Measurements from ENCODE around the gene SLC22A24. TPM values are rescaled to one million over a fixed set of nuclear protein-coding genes. Genes with fewer than 3 reads are reported as not detected.

SLC22A24 gene
- total RNA-seq, 2 donors from 2014 or later: not detected

DNA sequence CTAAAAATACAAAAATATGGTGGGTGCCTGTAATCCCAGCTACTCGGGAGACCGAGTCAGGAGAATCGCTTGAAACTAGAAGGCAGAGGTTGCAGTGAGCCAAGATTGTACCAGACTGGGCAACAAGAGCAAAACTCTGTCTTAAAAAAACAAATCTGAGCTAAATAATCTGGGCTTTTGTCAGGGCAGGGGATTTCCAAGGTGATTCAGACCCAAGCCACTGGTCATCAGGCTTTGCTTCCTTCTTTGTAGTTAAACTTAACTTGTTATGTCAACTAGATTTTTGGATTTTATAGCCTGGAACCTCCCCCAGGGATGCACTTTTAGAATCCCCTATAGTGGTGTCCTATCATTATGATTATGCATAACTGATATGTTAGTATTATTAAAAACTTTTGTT lies 101.4 kb downstream of the SLC22A24 start:
- no peaks in the 10 kb centered on the region for H3K27me3 ChIP-seq
- TF ChIP-seq, protein P1, sequence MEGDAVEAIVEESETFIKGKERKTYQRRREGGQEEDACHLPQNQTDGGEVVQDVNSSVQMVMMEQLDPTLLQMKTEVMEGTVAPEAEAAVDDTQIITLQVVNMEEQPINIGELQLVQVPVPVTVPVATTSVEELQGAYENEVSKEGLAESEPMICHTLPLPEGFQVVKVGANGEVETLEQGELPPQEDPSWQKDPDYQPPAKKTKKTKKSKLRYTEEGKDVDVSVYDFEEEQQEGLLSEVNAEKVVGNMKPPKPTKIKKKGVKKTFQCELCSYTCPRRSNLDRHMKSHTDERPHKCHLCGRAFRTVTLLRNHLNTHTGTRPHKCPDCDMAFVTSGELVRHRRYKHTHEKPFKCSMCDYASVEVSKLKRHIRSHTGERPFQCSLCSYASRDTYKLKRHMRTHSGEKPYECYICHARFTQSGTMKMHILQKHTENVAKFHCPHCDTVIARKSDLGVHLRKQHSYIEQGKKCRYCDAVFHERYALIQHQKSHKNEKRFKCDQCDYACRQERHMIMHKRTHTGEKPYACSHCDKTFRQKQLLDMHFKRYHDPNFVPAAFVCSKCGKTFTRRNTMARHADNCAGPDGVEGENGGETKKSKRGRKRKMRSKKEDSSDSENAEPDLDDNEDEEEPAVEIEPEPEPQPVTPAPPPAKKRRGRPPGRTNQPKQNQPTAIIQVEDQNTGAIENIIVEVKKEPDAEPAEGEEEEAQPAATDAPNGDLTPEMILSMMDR (IDR thresholded peaks at IDR 0.05): no peak
- H3K4me1 ChIP-seq: no peaks in the 10 kb centered on the region
- H3K36me3 ChIP-seq: no peaks in the 10 kb centered on the region
- H3K27ac ChIP-seq: no peak overlapping the region
- no peak overlapping the region for H3K4me3 ChIP-seq
- DNase-seq (ENCODE audit: low spot score): no peak
- peaks cover 0 to 8% of the 10 kb centered on the region in 2 donors for H3K9me3 ChIP-seq

DNA sequence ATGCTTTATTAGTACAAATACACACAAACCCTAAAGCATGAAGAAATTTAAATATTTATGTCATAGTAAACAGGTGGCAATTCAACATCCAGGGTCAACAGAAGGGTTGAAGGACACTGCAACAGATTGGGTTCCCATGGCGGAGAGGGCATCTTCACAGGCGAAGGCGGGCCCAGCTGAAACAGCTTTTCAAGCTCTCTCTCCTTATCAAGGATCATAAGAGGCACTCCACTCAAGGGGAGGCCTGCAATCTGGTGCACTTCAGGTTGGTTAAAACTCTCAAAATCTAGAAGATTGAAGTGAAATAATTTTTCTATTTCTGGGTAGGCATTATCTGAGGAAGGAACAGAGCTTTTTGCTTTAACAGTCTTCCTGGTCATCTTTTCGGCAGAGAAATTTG lies 111.6 kb downstream of the SLC22A24 start:
- no peak for DNase-seq (ENCODE audit: low spot score)
- TF ChIP-seq, protein P1 (IDR thresholded peaks at IDR 0.05): no peak
- Histone ChIP-seq H3K4me1 (no peaks in the 10 kb centered on the region), H3K9me3 (peaks cover 0 to 4% of the 10 kb centered on the region in 2 donors), H3K4me3 (no peak overlapping the region), H3K27me3 (no peaks in the 10 kb centered on the region), H3K27ac (no peak overlapping the region), H3K36me3 (no peaks in the 10 kb centered on the region)

Other genes with a start within 250 kb of the SLC22A24 start
- gene CHRM1, start 222.9 kb downstream of the SLC22A24 start, total RNA-seq: not detected
- gene SLC22A6, start 159.3 kb downstream of the SLC22A24 start, total RNA-seq: not detected
- gene SLC22A8, start 128.4 kb downstream of the SLC22A24 start, total RNA-seq: not detected
- gene SLC22A25, start 99.4 kb upstream of the SLC22A24 start, total RNA-seq: not detected
- not detected for gene SLC22A9, start 225.6 kb upstream of the SLC22A24 start, total RNA-seq

Measured in right atrium auricular region (tissue), 2 donors.